Measurements from ENCODE around the gene TTF1. TPM values are rescaled to one million over a fixed set of nuclear protein-coding genes. Genes with fewer than 3 reads are reported as not detected.

The TTF1 gene
- total and polyA plus RNA-seq, 10 of the 15 experiments (the other 5 are each of a cell fraction or from before 2014, with no cell fraction given), result 11.3 to 25.5 (median 16.0) TPM

DNA sequence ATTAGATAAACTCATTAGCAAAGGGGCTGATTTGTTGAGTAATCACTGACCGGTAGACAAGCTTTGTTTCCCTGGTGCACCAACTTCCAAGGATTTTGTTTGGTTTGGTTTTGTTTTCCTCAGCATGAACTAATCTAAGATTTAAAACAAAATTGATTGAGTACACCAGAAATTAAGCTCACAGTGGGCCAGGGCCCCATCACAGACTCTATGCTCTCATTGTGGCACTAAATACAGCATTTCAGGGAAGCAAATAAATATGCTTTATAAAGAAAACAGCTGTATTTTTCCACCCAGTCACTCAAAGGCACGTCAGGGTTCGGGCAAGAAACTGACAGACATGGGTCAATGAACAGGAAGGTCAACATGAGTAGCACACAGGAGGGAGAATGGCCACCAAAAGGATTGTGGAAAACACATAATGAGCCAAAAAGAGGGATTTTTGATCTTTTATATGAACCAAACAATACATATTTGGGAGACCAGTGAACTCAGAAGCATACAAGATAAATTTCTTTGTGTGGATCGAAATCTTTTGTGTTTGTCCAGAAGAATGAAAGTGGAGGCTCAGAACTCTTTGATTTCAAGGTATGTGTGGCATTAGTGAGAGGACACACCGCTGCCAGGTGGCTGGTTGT lies 12.2 kb upstream of the TTF1 start (continued):
- TF ChIP-seq, protein P1, sequence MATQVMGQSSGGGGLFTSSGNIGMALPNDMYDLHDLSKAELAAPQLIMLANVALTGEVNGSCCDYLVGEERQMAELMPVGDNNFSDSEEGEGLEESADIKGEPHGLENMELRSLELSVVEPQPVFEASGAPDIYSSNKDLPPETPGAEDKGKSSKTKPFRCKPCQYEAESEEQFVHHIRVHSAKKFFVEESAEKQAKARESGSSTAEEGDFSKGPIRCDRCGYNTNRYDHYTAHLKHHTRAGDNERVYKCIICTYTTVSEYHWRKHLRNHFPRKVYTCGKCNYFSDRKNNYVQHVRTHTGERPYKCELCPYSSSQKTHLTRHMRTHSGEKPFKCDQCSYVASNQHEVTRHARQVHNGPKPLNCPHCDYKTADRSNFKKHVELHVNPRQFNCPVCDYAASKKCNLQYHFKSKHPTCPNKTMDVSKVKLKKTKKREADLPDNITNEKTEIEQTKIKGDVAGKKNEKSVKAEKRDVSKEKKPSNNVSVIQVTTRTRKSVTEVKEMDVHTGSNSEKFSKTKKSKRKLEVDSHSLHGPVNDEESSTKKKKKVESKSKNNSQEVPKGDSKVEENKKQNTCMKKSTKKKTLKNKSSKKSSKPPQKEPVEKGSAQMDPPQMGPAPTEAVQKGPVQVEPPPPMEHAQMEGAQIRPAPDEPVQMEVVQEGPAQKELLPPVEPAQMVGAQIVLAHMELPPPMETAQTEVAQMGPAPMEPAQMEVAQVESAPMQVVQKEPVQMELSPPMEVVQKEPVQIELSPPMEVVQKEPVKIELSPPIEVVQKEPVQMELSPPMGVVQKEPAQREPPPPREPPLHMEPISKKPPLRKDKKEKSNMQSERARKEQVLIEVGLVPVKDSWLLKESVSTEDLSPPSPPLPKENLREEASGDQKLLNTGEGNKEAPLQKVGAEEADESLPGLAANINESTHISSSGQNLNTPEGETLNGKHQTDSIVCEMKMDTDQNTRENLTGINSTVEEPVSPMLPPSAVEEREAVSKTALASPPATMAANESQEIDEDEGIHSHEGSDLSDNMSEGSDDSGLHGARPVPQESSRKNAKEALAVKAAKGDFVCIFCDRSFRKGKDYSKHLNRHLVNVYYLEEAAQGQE (IDR thresholded peaks at IDR 0.05; ENCODE audit: low read depth, low read length), result no peak
- TF ChIP-seq DPF2 (IDR thresholded peaks at IDR 0.05) (no peak), BACH1 (IDR thresholded peaks at IDR 0.05; ENCODE audit: borderline replicate concordance) (no peak), E2F4 (IDR thresholded peaks at IDR 0.05; ENCODE audit: low read depth, low read length) (no peak), IKZF2 (IDR thresholded peaks at IDR 0.05) (no peak), MYC (IDR thresholded peaks at IDR 0.05; ENCODE audit: insufficient read depth, insufficient read length, insufficient replicate concordance, low read length, severe bottlenecking) (no peak), SIX5 (IDR thresholded peaks at IDR 0.05; ENCODE audit: low read depth, low read length, severe bottlenecking) (no peak)

Measured in GM12878 (cell line).